Progenitor cell of endocrine pancreas (in vitro differentiated cells): ENCODE data around the gene NEU4. TPM values are rescaled to one million over a fixed set of nuclear protein-coding genes. Genes with fewer than 3 reads are reported as not detected.
"Not testable (repeated sequence)": the region's sequence is repeated elsewhere in the genome, so short reads cannot be mapped to it uniquely, and the experiment has no call there.

ENCODE experiments used
- DNase-seq: peaks from one replicate; pipeline ENCODE4 v3.0.0; 2021; ENCODE audit warnings: low spot score; ENCODE audit not compliant: unreplicated experiment
- H3K27ac Mint-ChIP-seq: 2 replicates; pipeline ENCODE4 v1.8.0; 2021; ENCODE audit warnings: mild to moderate bottlenecking, moderate library complexity, mixed read lengths
- H3K27me3 Mint-ChIP-seq: 2 replicates; pipeline ENCODE4 v1.8.0; 2021; ENCODE audit warnings: mixed read lengths
- H3K36me3 Mint-ChIP-seq: 2 replicates; pipeline ENCODE4 v1.8.0; 2022; ENCODE audit warnings: mixed read lengths; ENCODE audit not compliant: insufficient read depth
- H3K4me1 Mint-ChIP-seq: 2 replicates; pipeline ENCODE4 v1.8.0; 2021; ENCODE audit warnings: low read depth, mixed read lengths
- H3K4me3 Mint-ChIP-seq: 2 replicates; pipeline ENCODE4 v1.8.0; 2021; ENCODE audit warnings: low read depth, mild to moderate bottlenecking, moderate library complexity, mixed read lengths
- H3K9me3 Mint-ChIP-seq: 2 replicates; pipeline ENCODE4 v1.8.0; 2021; ENCODE audit warnings: low read depth, mixed read lengths
- CTCF ChIP-seq: fragments of 200-600 bp; sonication (generic); IDR thresholded peaks from one replicate; pipeline ENCODE4 v1.5.0; 2021; ENCODE audit warnings: antibody characterized with exemption, mild to moderate bottlenecking; ENCODE audit not compliant: unreplicated experiment
- total RNA-seq: library from RNA; stranded (reverse); gene quantifications from 2 replicates; pipeline ENCODE4 v1.2.1, GENCODE V29; 2021

Gene NEU4
- total RNA-seq, 1 donor from 2014 or later: 1.3 TPM

- Mint-ChIP-seq H3K27ac (no peak overlapping the region), H3K36me3 (no peaks in the 10 kb centered on the region), H3K4me3 (no peak overlapping the region), H3K27me3 (peaks cover 11% of the 10 kb centered on the region), H3K4me1 (no peaks in the 10 kb centered on the region), H3K9me3 (no peaks in the 10 kb centered on the region)
- DNase-seq: no peak
- no peak for TF ChIP-seq CTCF
These were observed 9.4 kb downstream of the NEU4 start for GRCh38 chr2:241818229-241818942.

- no peak for DNase-seq
- peaks cover 15% of the 10 kb centered on the region for H3K27me3 Mint-ChIP-seq
These were observed 9.9 kb downstream of the NEU4 start for GRCh38 chr2:241818943-241819270.

GRCh38 chr2:241819947-241820624 lies 11.1 kb downstream of the NEU4 start:
- not testable (repeated sequence) for H3K4me3 Mint-ChIP-seq, DNase-seq, H3K27ac Mint-ChIP-seq, H3K9me3 Mint-ChIP-seq, H3K4me1 Mint-ChIP-seq, H3K36me3 Mint-ChIP-seq
- H3K27me3 Mint-ChIP-seq: peaks cover 17% of the 10 kb centered on the region

More at GRCh38 chr2:241818943-241819270, 9.9 kb downstream of the NEU4 start:
- H3K9me3 Mint-ChIP-seq: peaks cover 4% of the 10 kb centered on the region
- H3K36me3 Mint-ChIP-seq: peaks cover 2% of the 10 kb centered on the region
- H3K4me3 Mint-ChIP-seq: no peak overlapping the region
- no peak overlapping the region for H3K27ac Mint-ChIP-seq
- no peak for TF ChIP-seq CTCF
- H3K4me1 Mint-ChIP-seq: no peaks in the 10 kb centered on the region

- H3K4me3 Mint-ChIP-seq: no peak overlapping the region
- H3K4me1 Mint-ChIP-seq: no peaks in the 10 kb centered on the region
- H3K27me3 Mint-ChIP-seq: peaks cover 16% of the 10 kb centered on the region
- TF ChIP-seq CTCF: no peak
- no peak for DNase-seq
- H3K36me3 Mint-ChIP-seq: peaks cover 3% of the 10 kb centered on the region
- peaks cover 9% of the 10 kb centered on the region for H3K9me3 Mint-ChIP-seq
- peak overlapping the region; percentile 74 for H3K27ac Mint-ChIP-seq
These were observed 11.8 kb downstream of the NEU4 start for GRCh38 chr2:241820625-241821384.

- DNase-seq: no peak
- Mint-ChIP-seq H3K27ac (peak overlapping the region; percentile 74), H3K4me1 (no peaks in the 10 kb centered on the region), H3K4me3 (no peak overlapping the region), H3K27me3 (peaks cover 16% of the 10 kb centered on the region), H3K9me3 (peaks cover 11% of the 10 kb centered on the region), H3K36me3 (peaks cover 3% of the 10 kb centered on the region)
- no peak for TF ChIP-seq CTCF
These were observed 12.7 kb downstream of the NEU4 start for GRCh38 chr2:241821460-241822263.
